HS-27A (cell line): ENCODE measurements around the gene APOC1.
"Not testable (repeated sequence)": the region's sequence is repeated elsewhere in the genome, so short reads cannot be mapped to it uniquely, and the experiment has no call there.

Source experiments
- DNase-seq: peaks from one replicate; pipeline ENCODE4 v3.0.0-alpha.2; 2012; ENCODE audit warnings: low read depth, missing footprints

APOC1 gene

GRCh38 chr19:44913512-44914432, 636 bp upstream of the APOC1 start:
- DNase-seq, result not testable (repeated sequence)

GRCh38 chr19:44924243-44924725, 9.9 kb downstream of the APOC1 start:
- no peak for DNase-seq

- DNase-seq, result no peak
Observed at GRCh38 chr19:44925114-44925891, 10.9 kb downstream of the APOC1 start.

GRCh38 chr19:44926245-44927077, 12.1 kb downstream of the APOC1 start:
- DNase-seq, result not testable (repeated sequence)

GRCh38 chr19:44927746-44928145, 13.3 kb downstream of the APOC1 start:
- no peak for DNase-seq

- no peak for DNase-seq
Observed at GRCh38 chr19:44930088-44930487, 15.7 kb downstream of the APOC1 start.

- no peak for DNase-seq
Observed at GRCh38 chr19:44931541-44931940, 17.1 kb downstream of the APOC1 start.

GRCh38 chr19:44939668-44940067, 25.3 kb downstream of the APOC1 start:
- no peak for DNase-seq

- no peak for DNase-seq
Observed at GRCh38 chr19:44942067-44942571, 27.7 kb downstream of the APOC1 start, which contains the start of gene APOC4. Gene APOC4 (plus strand): TSS chr19:44942237. CDS start chr19:44942278, 41 bp downstream.

GRCh38 chr19:44943801-44944249, 29.4 kb downstream of the APOC1 start:
- no peak for DNase-seq

GRCh38 chr19:44947041-44947581, 32.7 kb downstream of the APOC1 start:
- DNase-seq, result no peak

- no peak for DNase-seq
Observed at GRCh38 chr19:44948237-44948636, 33.8 kb downstream of the APOC1 start.

- DNase-seq, result no peak
Observed at GRCh38 chr19:44948763-44949374, 34.5 kb downstream of the APOC1 start.

GRCh38 chr19:44949550-44949949, 35.1 kb downstream of the APOC1 start:
- no peak for DNase-seq

- peak; percentile 59 for DNase-seq
Observed at GRCh38 chr19:44951179-44952159, 37.1 kb downstream of the APOC1 start.

- no peak for DNase-seq
Observed at GRCh38 chr19:44954278-44954648, 39.9 kb downstream of the APOC1 start.

GRCh38 chr19:44954649-44955504, 40.5 kb downstream of the APOC1 start, which contains the start of gene CLPTM1:
Gene CLPTM1 (plus strand): TSS chr19:44955380. CDS start chr19:44955396, 16 bp downstream.
- peak; percentile 98 for DNase-seq
